MG63 (cell line): ENCODE results near the gene ABI3BP. TPM values are rescaled to one million over a fixed set of nuclear protein-coding genes. Genes with fewer than 3 reads are reported as not detected.

ENCODE experiments used
- DNase-seq: peaks from one replicate; pipeline ENCODE4 v3.0.0-alpha.2; 2020
- H3K27me3 ChIP-seq: fragments of 250-450 bp; sonication (Bioruptor Pico); 2 replicates; pipeline ENCODE4 v1.5.1; 2020; ENCODE audit warnings: mild to moderate bottlenecking, moderate library complexity
- H3K36me3 ChIP-seq: fragments of 250-450 bp; sonication (Bioruptor Pico); 2 replicates; pipeline ENCODE4 v1.5.1; 2020; ENCODE audit warnings: mild to moderate bottlenecking, moderate library complexity
- H3K4me3 ChIP-seq: fragments of 250-450 bp; sonication (Bioruptor Pico); 2 replicates; pipeline ENCODE4 v1.5.1; 2020; ENCODE audit warnings: mild to moderate bottlenecking, moderate library complexity
- H3K9me3 ChIP-seq: fragments of 250-450 bp; sonication (Bioruptor Pico); 2 replicates; pipeline ENCODE4 v1.5.1; 2020; ENCODE audit warnings: mild to moderate bottlenecking, moderate library complexity
- total RNA-seq: library from RNA; depleted of rRNA; stranded (reverse); fragments of >200 nt; shearing (Covaris generic); gene quantifications from 2 replicates; pipeline ENCODE4 v1.2.3, GENCODE V29; 2014; ENCODE audit warnings: low replicate concordance

The ABI3BP gene
- total RNA-seq, 1 experiment from 2014 or later: 1.1 TPM

DNA sequence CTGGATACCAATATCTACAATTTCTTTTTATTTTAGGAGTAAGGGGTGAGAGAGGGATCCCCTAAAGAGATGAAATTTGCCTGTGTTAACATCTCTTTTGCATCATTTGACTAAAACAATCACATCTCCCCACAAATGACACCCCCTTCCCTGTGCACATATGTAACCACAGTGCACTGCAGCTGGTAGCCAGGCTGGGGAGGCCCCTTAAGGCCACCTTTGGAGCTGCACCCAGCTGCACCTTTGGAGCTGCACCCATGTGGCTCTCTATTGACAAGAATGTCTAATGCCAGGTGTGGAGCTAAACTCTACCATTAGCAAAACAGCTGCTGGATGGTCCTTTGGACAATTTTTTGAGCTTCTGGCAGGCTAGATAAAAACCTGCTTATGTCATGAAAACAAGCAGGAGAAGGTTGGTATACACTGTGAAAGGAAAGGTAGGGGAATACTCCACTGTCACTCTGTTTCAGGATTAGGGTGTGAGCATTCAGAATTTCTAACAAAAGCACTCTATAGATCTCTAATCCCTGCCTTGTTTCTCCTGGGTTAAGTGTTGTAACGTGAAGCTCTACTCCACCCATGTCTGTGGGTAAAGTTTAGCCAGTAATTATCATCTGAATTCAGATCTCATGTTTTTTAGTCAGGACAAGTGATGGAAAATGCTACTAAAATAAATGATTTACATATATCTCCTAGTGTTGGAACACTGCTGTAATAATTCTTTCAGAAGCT lies 231.8 kb downstream of the ABI3BP start:
- H3K36me3 ChIP-seq: no peaks in the 10 kb centered on the region
- no peak overlapping the region for H3K4me3 ChIP-seq
- no peak for DNase-seq
- no peaks in the 10 kb centered on the region for H3K9me3 ChIP-seq
- no peaks in the 10 kb centered on the region for H3K27me3 ChIP-seq

DNA sequence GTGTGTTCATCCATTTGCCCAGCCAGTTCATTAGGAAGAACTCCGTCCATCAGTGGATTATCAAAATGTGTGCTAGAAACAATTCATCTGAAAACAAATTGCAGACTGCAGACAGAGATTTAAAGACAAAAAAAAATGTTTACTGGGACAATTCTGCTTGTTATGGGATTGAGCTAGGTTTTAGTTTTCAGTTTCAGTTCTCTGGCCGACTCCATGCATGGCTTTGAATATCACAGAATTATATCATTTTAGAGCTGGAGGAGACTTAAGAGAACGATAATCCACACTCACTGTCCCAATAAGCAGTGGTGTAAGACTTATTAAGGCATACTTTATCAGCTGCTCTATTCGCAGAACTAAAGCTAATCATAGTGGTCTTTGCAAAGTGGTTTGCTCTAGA lies 232.8 kb downstream of the ABI3BP start:
- no peaks in the 10 kb centered on the region for H3K9me3 ChIP-seq
- no peak overlapping the region for H3K4me3 ChIP-seq
- H3K27me3 ChIP-seq: no peaks in the 10 kb centered on the region
- no peak for DNase-seq
- H3K36me3 ChIP-seq: peaks cover 6% of the 10 kb centered on the region; the same call in 1 of the 2 replicates

- Histone ChIP-seq H3K36me3 (peaks cover 10% of the 10 kb centered on the region), H3K27me3 (no peaks in the 10 kb centered on the region), H3K9me3 (no peaks in the 10 kb centered on the region), H3K4me3 (no peak overlapping the region)
- no peak for DNase-seq
Measured at GRCh38 chr3:100759950-100760349, 233.3 kb downstream of the ABI3BP start.

GRCh38 chr3:100759159-100759558 lies 234.1 kb downstream of the ABI3BP start:
- H3K27me3 ChIP-seq: no peaks in the 10 kb centered on the region
- H3K36me3 ChIP-seq: peaks cover 18% of the 10 kb centered on the region
- H3K4me3 ChIP-seq: no peak overlapping the region
- H3K9me3 ChIP-seq: no peaks in the 10 kb centered on the region
- DNase-seq: no peak

GRCh38 chr3:100756441-100756840 lies 236.8 kb downstream of the ABI3BP start:
- peak; percentile 19 for DNase-seq
- Histone ChIP-seq H3K9me3 (no peaks in the 10 kb centered on the region), H3K27me3 (no peaks in the 10 kb centered on the region), H3K36me3 (peaks cover 41% of the 10 kb centered on the region), H3K4me3 (no peak overlapping the region)

DNA sequence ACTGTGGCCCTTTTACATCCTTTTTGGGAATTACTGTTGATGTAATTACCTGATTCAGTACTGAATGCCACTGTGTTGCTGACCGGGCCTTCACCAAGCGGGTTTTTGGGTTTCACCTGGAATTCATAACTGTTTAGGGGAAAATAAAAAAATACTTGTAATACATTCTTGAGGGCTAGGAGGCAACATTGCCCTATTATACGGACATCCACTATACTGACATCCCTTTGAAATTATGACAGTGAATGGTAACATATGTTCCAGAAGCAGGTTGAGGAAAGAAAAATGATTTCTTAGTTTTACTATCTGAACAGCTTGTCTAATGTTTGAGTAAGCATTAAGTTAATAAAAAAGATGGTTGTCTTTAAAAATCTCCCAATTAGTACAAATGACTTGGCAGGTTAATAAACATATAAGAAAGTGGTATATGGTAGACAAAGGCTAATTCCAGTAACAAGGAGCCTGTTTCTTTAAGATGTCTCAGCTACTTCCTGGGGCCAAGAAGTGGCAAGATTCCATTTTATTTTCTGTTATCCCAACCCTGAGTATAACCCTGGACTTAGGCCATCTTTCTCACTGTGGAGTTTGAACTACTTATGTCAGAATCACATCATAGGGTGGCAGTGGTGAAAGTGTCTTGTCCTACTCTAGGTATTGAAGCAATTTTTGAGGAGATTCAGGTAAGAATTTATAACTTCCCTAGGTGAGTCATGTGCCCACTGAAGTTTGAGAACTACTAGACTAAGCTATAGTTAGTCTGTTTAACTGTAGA lies 238.5 kb downstream of the ABI3BP start:
- Histone ChIP-seq H3K9me3 (no peaks in the 10 kb centered on the region), H3K4me3 (no peak overlapping the region), H3K27me3 (no peaks in the 10 kb centered on the region), H3K36me3 (peaks cover 56% of the 10 kb centered on the region)
- no peak for DNase-seq

GRCh38 chr3:100753846-100754245 lies 239.4 kb downstream of the ABI3BP start:
- Histone ChIP-seq H3K9me3 (no peaks in the 10 kb centered on the region), H3K27me3 (no peaks in the 10 kb centered on the region), H3K4me3 (no peak overlapping the region), H3K36me3 (peaks cover 64% of the 10 kb centered on the region)
- DNase-seq: no peak

DNA sequence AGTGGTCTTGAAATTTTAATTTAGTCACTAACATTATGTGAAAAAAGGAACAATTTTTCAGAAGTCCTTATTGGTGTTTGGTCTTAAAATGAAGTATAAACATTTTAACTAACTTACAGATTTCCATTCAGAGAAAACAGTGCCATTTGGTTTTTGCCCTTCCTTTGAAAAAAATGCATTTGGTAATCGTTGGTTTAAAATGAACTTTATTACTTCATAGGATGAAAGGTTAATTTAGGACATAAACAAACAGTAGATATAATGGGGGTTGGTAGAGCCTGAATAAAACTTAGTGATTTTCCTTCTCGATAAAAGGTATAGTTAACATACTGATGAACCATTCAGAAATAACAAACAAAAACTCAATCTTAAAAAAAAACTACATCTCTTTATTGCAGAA lies 244.3 kb downstream of the ABI3BP start:
- no peak for DNase-seq
- Histone ChIP-seq H3K27me3 (no peaks in the 10 kb centered on the region), H3K36me3 (peaks cover 93% of the 10 kb centered on the region), H3K4me3 (no peak overlapping the region), H3K9me3 (no peaks in the 10 kb centered on the region)

GRCh38 chr3:100748220-100748619 lies 245.0 kb downstream of the ABI3BP start:
- Histone ChIP-seq H3K36me3 (peaks cover 90% of the 10 kb centered on the region), H3K9me3 (no peaks in the 10 kb centered on the region), H3K27me3 (no peaks in the 10 kb centered on the region), H3K4me3 (no peak overlapping the region)
- DNase-seq: no peak

DNA sequence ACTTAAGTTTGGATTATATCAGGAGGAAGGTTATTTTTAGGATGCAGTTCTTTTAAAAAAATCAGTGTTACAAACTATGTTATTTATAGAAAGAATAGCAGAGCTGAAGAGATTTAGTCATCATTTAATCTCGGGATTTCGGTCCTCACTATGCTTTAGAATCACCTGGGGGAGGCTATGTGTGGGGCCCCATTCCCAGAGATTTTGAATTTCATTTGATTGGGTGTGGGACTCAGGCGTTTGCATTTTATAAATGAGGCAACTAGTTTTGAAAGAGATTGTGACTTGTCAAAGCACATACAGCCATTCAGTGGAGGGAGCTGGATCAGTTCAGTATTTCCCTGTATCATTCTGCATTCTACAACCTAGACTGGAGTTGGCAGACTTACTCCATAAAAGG lies 247.1 kb downstream of the ABI3BP start:
- no peak for DNase-seq
- Histone ChIP-seq H3K36me3 (peaks cover 94% of the 10 kb centered on the region), H3K4me3 (no peak overlapping the region), H3K9me3 (no peaks in the 10 kb centered on the region), H3K27me3 (no peaks in the 10 kb centered on the region)

DNA sequence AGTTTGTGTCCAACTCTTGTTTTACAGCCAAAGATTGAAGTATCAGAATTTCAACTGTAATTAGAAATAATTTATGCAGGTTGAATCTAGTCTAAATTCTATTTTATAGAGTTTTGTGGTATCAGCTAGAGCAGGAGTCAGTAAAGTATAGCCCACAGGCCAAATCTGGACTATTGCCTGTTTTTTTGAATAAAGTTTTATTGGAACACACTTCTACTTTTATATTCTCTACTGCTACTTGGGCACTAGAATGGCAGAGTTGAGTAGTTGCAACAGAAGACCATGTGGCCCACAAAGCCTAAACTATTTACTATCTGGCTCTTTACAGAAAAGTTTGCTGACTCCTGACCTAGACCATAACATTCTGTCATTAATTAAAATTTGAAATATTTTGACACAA lies 247.6 kb downstream of the ABI3BP start:
- DNase-seq: no peak
- Histone ChIP-seq H3K9me3 (no peaks in the 10 kb centered on the region), H3K4me3 (no peak overlapping the region), H3K27me3 (no peaks in the 10 kb centered on the region), H3K36me3 (peaks cover 96% of the 10 kb centered on the region)

GRCh38 chr3:100744671-100745070 lies 248.6 kb downstream of the ABI3BP start:
- no peaks in the 10 kb centered on the region for H3K9me3 ChIP-seq
- H3K4me3 ChIP-seq: no peak overlapping the region
- no peaks in the 10 kb centered on the region for H3K27me3 ChIP-seq
- H3K36me3 ChIP-seq: peaks cover 96% of the 10 kb centered on the region
- no peak for DNase-seq

DNA sequence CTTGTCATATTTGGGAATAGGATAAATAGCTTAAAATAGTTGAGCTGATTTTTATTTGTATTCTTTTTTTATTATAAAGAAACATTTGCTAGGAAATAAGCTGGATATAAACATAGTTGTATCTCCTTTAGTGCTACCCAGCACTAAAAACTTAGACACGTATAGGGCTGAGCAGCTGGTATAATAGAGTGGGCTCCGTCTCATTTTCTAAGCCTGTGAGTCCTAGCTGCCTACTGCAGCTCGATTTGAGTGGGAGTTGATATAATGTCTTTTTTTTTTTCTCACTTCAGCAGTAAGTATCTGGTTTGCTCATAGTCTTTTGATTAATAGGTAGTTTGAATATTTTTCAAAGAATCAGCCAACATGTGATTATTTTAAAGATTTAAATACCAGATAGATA lies 249.7 kb downstream of the ABI3BP start:
- no peak for DNase-seq
- H3K36me3 ChIP-seq: peaks cover 97% of the 10 kb centered on the region
- no peaks in the 10 kb centered on the region for H3K9me3 ChIP-seq
- H3K4me3 ChIP-seq: no peak overlapping the region
- H3K27me3 ChIP-seq: no peaks in the 10 kb centered on the region

GRCh38 chr3:100740207-100740606 lies 253.0 kb downstream of the ABI3BP start:
- no peak for DNase-seq
- Histone ChIP-seq H3K9me3 (no peaks in the 10 kb centered on the region), H3K27me3 (no peaks in the 10 kb centered on the region), H3K36me3 (peaks cover 97% of the 10 kb centered on the region), H3K4me3 (no peak overlapping the region)

GRCh38 chr3:100737334-100737733 lies 255.9 kb downstream of the ABI3BP start:
- Histone ChIP-seq H3K27me3 (no peaks in the 10 kb centered on the region), H3K36me3 (peaks cover 100% of the 10 kb centered on the region), H3K4me3 (no peak overlapping the region), H3K9me3 (no peaks in the 10 kb centered on the region)
- no peak for DNase-seq

GRCh38 chr3:100732435-100732834 lies 260.8 kb downstream of the ABI3BP start:
- no peaks in the 10 kb centered on the region for H3K9me3 ChIP-seq
- H3K36me3 ChIP-seq: peaks cover 92% of the 10 kb centered on the region
- no peaks in the 10 kb centered on the region for H3K27me3 ChIP-seq
- no peak overlapping the region for H3K4me3 ChIP-seq
- no peak for DNase-seq

DNA sequence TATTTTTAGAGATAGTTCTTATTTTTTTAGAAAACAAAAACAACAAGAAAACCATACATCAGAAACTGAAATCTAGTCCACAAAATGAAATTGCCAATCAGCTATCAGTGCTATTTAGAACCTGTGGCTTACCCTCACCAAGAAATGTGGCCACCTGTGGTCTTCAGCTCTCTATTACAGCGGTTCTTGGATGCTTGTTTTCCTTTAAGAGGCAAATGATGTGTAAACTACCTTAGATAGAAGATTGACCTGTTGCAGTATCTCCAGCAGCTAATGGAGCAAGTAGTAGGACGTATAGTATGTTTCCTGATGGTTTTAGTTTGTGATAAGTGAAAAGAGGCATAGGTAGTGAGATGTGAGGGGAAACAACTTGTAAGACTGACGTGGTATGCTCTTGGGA lies 262.7 kb downstream of the ABI3BP start:
- Histone ChIP-seq H3K9me3 (no peaks in the 10 kb centered on the region), H3K36me3 (peaks cover 88% of the 10 kb centered on the region), H3K4me3 (no peak overlapping the region), H3K27me3 (no peaks in the 10 kb centered on the region)
- no peak for DNase-seq

DNA sequence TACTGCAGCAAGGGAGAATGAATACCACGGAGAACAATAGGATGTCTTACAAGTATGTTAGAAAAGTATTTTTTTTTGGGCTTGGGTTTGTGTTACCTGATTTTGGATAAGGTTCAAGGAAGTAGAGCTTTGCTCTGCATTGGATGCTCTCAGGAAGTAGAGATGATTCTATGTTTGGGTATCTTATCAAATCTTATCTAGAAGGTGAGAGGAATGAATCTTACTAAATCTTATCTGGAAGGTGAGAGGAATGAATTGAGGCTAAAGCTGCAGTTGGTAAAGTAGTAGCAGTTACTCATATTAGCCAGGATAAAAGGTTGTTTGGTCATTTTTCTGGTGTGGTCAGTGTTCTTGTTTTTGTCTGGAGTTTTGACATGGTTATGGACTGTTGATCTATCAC lies 266.5 kb downstream of the ABI3BP start:
- no peaks in the 10 kb centered on the region for H3K27me3 ChIP-seq
- DNase-seq: no peak
- H3K4me3 ChIP-seq: no peak overlapping the region
- H3K9me3 ChIP-seq: no peaks in the 10 kb centered on the region
- H3K36me3 ChIP-seq: peaks cover 88% of the 10 kb centered on the region
